ENCODE results near the gene REPS1. TPM values are rescaled to one million over a fixed set of nuclear protein-coding genes. Genes with fewer than 3 reads are reported as not detected.

The REPS1 gene
- polyA plus RNA-seq, 4 donors, result 59.9 to 82.8 (median 71.5) TPM

DNA sequence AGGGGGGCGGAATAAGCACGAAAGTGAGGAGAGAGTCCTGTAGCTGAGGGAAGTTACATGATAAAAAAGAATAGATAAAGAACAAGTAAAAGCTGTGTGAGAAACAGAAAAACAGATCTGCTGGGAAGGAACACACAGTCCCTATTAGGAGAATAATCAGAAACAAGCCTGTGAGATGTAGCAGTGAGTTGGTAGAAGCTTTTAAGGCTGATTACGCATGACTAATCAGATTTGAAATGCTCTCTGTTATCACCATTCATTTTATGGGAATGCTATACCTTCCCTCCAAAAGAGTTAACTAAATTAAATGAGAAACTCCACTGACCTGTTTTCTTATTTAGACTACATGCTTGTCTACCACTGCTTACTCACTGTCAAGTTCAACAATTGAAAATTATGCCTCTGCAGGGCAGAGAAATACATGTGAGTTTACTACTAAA lies 15.8 kb downstream of the REPS1 start:
- no peak for DNase-seq (ENCODE audit: low read depth in 4 of 4, low spot score in 3 of 4)

DNA sequence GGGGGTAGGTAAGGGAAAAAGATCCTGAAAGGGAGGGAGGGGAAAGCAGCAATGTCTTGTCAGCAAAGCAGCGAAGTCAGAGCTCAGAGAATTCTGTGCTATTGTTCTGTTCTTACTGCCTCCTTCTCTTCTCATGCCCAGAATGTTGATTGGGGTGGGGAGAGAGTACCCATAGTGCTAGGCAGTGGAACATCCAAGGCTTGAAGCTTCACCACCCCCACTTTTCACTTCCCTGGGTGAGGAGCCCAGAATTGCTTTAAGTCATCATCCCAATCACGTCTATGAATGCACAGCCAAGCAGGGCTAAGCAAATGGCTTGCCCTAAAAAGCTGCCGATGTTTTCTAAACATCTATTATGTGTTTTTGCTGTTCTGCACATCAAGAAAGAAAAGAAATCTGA lies 16.5 kb downstream of the REPS1 start:
- DNase-seq (ENCODE audit: low read depth in 4 of 4, low spot score in 3 of 4), result no peak

DNA sequence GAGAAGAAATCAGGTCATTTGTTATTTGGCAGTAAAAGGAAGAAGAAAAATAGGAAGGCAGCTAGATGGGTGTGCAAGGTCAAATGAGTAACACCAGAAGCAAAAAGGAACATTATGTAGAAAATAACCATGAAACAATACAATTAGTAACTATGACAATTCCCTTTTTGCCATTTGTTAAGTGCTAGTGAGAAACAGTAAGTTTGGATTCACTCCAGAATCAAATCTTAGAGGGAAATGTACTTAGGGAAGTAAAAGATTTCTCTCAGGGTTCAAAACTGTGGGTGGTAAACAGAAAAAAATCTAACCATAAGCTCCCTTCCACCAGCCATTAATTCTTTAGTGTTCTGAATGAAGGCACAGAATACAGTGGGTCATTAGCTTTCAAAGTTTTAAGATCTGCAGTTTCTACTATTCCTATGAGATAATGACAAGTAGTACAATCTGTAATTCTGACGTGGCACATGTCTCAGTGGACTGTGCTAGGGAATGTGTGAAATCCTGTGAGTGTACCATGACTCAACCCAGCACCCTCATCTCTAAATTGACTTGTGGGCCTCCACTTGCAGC lies 17.1 kb downstream of the REPS1 start:
- DNase-seq (ENCODE audit: low read depth in 4 of 4, low spot score in 3 of 4), result no peak

DNA sequence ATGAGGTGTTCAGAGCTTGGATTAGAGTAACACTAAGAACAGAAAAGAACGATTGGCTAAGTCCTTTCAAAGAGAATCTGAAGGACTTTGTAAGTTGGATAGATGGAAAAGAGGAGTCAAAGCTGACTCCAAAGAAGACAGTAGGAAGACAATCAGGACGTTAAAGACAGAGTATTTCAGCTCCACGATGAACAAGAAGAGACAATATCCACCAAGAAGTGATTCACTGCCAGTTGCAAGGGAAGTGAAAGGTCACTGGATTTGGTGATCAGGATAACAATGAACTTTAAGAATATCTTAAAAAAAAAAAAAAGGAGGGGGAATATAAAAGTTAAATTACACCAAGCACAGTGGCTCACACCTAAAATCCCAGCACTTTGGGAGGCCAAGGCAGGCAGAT lies 17.9 kb downstream of the REPS1 start:
- DNase-seq (ENCODE audit: low read depth in 4 of 4, low spot score in 3 of 4), result no peak

DNA sequence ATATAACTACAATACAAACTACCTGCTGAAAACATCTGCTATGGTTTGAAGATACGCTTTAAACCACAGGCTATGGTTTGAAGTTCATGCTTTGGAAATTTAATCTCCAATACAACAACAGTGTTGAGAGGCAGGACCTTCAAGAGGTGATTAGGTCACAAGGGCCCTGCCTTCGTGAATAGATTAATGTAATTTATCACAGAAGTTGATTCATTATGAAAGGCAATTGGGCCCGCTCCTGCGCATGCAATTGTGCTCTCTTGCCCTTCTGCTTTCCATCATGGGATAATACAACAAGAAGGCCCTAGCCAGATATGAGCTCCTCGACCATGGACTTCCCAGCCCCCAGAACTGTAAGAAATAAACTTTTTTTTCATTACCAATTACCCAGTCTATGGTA lies 21.2 kb downstream of the REPS1 start:
- no peak for DNase-seq (ENCODE audit: low read depth in 4 of 4, low spot score in 3 of 4)

DNA sequence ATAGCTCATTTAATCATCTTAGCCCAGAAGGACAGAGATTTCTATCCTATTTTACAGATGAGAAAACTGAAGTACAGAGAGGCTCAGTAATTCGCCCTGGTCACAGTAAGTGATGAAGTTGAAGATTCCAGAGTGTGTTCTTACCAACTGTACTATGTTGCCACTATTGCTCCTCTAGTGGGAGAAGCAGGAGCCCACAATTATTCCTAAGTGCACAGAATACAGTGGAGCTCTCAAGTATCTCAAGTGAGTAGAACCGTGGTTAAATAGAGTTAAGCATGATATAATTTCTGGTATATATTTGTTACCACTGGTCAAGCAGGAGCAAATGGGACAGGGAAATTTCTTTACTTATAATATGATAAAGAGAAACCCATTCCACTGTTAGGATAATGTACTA lies 22.1 kb downstream of the REPS1 start:
- DNase-seq (ENCODE audit: low read depth in 4 of 4, low spot score in 3 of 4), result no peak

DNA sequence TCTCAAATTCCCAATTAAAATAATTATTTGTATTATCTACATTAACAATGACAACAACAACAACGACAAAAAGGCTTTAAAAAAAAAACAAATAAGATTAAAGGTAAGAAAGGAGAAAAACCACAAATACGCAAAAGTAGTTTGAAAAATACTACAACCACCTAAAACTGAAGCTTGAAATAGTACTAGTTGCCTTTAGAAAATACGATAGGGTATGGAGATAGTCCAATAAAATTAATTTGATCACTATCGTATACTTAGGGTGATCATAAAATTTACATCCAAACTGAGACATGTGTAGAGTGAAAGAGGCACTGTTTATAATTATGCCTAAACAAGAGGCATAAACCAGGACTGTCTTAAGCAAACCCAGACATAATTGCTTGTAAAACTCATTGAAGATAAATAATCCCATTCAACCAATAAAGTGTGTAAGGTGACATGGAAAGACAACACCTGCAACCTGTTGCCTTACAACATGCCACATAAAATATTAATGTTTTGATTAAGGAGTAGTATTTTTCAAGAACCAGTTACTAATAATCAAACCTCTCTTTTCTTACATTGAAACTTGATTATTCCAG lies 22.7 kb downstream of the REPS1 start:
- no peak for DNase-seq (ENCODE audit: low read depth in 4 of 4, low spot score in 3 of 4)

DNA sequence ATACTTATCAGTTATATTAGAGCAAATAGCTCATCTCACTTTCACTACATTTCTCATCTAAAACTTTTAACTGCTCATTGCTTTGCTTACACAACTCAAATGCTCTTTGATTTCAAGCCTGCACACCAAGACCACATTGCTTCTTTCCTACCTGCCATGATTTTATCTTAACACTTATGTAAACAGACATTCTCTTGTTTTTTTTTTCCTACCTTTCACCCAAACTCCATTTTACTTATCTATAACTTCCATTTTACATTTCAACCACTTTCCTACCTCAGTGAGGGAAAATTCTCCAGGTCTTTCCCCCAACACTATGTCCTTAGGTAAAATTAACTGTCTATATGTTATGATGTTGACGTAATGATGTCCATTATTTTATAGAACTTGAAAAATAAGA lies 24.0 kb downstream of the REPS1 start:
- DNase-seq (ENCODE audit: low read depth in 4 of 4, low spot score in 3 of 4), result no peak

DNA sequence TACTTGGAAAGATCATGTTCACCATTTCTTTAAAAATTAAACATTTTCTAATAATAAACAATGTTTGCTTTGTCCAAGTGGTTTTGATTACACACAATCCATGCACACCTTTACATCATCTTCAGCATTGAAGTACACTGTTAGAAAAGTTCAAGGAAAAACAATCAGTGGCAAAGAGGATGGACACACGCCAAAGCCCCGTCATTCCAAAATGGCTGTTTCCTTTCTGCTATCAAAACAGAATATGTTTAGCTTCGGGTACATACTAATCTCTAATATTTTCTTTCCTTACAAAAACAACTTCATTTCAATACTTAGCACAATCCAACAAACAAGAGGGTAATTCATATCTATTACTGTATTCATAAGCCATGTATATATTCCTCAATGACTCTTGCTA lies 24.5 kb downstream of the REPS1 start:
- no peak for DNase-seq (ENCODE audit: low read depth in 4 of 4, low spot score in 3 of 4)

DNA sequence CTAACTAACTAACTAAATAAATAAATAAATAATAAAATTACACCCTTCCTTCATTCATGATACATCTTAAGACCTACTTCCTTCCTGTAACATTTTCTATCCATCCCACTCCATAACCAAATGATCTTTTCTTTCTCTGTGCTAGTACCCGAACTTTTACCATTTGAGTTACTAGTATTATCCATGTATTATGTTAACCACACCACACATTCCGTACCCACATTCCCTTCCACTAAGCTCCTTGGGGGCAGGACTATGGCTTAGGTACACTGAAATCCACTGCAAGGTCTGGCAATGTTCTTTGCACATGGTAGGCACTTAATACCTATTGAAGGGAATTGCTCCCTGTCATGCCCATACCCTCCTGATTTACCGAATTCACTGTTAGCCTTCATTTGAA lies 24.9 kb downstream of the REPS1 start:
- DNase-seq (ENCODE audit: low read depth in 4 of 4, low spot score in 3 of 4), result no peak

DNA sequence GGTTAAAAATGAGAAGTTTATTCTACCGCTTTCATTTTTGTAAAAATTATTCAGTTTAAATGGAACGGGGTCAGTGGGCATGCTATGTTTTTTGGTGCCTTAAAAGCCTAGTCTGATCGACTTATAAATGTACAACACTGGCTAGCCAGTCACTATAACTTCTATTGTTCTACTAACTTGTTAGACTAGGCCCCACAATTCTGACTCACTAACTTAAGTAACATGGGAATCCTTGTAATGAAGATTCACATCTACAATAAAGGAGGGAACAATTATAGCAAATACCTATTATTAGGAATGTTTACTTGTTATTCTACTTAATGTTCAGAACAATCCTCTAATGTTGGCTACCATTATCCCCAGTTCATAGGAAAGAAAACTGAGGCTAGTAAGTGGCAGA lies 28.5 kb downstream of the REPS1 start:
- DNase-seq (ENCODE audit: low read depth in 4 of 4, low spot score in 3 of 4), result no peak

DNA sequence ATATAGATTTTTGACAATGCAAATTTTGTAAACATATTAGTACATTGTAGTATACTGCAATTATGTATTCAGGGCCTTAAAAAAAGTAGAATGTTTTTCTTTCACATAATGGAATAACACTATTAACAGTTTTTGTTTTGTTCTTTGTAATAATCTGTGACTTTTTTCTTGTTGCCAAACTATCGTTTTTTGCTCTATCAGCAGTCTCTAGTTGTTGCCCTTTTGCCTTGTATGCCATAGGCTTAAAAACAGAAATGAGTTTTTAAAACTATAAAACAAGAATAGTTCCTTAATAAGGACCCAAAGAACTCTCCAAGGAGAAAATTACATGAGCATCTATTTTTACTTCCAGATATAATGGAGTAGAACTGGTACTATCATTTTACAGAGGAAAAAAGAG lies 29.5 kb downstream of the REPS1 start:
- DNase-seq (ENCODE audit: low read depth in 4 of 4, low spot score in 3 of 4), result no peak

DNA sequence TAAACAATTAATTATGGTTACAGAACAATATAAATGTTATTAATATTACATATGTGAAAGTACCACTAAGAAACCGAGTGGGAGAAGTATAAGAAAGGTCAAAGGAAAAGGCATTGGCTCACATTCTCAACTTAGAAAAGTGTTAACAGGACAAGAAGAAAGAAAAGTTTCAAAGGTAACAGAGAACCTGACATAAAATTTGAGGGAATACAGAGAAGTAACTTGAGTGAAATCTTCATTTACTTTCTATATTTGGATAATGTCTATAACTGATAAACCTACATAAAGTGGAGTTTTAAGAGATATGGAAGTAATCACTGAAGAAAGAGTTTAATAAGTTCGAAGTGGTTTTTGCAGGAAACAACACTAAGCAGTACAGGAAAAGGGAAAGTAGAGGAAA lies 30.1 kb downstream of the REPS1 start:
- DNase-seq (ENCODE audit: low read depth in 4 of 4, low spot score in 3 of 4), result no peak

DNA sequence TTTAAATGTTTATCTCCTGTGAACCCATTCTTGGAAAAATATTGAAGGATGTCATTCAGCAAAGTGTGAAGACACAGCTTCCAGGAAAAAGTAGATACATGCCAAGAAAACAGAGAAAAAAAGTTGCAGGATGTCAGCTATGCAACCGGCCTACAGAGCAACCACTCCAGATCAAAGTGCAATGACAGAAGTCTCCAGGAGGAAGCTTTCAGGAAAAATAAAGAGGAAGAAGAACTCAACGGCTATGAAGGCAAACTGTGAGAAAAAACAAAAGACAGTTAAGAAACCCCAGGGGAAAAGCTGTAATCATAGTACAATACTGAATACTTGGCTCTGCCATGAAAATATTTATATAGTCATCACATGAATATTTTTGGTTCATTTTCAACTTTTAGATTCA lies 30.6 kb downstream of the REPS1 start:
- DNase-seq (ENCODE audit: low read depth in 4 of 4, low spot score in 3 of 4), result no peak

DNA sequence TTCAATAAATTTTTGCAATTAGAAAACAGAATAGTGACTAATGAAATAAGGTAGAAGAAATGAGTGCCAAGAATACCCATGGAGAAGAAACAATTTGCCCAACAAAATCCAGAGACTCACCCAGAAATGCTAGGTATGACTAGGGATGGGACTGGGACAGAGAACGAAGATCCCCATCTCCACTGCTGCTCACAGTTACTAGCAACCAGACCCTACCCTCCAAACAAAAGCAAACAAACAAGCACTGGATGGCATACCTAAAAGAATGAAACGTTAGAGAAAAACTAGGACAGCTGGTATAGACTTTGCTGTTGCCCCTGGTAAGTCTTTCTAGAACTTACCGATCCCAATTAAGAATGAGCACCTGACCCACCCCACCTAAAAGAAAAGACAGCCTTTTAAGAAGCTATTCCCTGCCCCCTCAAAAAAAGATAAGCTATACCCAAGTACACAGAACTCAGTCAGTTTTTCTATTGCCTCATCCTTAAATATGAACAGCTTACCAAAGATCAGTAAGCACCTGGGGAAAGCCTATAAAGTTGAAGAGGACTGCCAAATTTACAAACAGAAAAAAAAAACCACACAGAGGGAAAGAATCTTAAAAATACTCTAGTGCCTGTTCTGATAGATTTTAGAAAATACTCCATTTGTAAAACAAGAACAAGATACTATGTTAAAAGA lies 31.7 kb downstream of the REPS1 start:
- DNase-seq (ENCODE audit: low read depth in 4 of 4, low spot score in 3 of 4), result no peak

DNA sequence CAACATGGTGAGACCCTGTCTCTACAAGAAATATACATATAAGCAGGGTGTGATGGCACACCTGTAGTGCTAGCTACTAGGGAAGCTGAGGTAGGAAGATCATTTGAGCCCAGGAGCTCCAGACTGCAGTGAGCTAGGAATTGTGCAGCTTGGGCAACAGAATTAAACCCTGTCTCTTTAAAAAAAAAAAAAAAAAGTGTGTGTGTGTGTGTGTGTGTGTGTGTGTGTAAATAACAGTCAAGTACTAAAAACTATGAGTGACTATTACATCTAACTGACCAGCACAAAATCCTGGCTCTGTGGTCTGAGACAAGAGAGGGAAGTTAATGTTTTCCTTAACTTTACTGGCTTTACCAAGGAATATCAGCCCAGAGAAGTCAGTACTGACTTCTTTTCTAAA lies 32.8 kb downstream of the REPS1 start:
- no peak for DNase-seq (ENCODE audit: low read depth in 4 of 4, low spot score in 3 of 4)

DNA sequence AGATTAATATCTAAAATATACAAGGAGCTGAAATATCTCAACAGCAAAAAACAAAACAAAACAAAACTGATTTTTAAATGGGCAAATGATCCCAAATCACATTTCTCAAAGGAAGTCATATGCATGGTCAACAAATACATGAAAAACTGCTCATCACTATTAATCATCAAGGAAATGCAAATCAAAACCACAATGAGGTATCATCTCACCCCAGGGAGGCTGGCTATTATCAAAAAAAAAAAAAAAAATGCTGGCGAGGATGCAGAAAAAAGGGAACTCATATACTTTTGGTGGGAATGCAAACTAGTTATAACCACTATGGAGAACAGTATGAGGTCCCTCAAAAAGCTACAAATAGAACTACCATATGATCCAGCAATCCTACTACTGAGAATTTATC lies 34.6 kb downstream of the REPS1 start:
- no peak for DNase-seq (ENCODE audit: low read depth in 4 of 4, low spot score in 3 of 4)

DNA sequence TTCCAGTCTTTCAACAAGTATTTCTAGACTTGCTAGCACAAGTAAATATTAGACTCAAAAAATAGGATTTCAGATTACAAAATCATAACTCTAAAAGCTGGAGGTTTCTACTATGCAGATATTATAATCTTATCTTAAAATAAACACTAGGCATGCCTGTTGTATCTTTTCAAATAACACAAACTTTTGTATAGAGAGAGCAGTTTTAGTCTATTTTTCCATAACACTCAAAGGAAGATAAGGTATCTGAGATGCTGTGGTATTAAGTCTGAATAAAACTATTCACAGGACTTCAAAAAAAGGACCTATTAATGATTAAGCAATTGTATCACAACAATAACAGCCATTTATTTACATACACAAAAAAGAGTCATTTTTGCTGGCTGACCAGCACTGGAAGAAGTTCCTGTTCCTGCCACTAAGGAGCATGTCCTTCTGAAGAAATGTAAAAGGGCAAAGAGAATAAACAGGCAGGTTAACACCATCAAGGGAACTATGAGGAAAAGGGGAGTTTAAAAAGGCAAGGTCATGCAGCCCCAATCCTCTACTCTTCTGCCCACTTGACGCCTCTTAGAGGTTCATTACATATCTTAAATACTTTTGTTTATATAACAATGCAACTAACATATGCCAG lies 39.4 kb downstream of the REPS1 start:
- no peak for DNase-seq (ENCODE audit: low read depth in 4 of 4, low spot score in 3 of 4)

DNA sequence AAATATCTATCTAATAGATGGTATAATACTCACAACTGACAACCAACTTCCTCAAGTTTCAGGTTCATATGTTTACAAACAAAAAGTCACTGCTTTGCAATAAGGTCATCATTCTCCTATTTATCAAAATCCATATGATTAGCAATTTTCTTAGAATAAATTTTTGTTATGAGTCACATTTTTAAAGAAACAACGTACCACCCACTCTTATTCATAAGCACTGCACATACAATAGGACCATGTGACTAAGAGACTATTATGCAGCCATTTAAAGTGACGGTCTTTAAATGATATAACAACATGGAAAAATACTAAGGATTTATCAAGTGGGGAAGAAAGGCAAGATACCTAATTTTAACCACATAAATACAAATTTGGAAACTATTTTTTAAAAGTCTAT lies 40.0 kb downstream of the REPS1 start:
- no peak for DNase-seq (ENCODE audit: low read depth in 4 of 4, low spot score in 3 of 4)

DNA sequence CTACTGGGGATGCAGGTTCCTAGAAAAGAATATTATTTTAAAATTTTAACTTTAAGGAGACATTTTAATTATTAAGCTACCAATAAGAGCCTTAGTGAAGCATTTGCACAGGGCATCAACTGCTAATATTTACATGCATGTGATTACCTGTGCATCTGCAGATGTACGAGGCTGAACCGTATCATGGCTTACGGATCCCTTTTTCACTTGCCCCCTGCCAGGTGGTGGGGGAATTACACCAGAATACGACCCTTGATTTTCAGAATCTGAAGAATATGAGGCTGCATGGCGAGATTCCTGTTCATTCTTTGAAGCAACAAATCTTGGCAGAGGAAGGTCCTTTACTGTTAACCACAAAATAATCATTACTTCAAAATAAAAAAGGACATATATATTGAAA lies 42.7 kb downstream of the REPS1 start:
- no peak for DNase-seq (ENCODE audit: low read depth in 4 of 4, low spot score in 3 of 4)

DNA sequence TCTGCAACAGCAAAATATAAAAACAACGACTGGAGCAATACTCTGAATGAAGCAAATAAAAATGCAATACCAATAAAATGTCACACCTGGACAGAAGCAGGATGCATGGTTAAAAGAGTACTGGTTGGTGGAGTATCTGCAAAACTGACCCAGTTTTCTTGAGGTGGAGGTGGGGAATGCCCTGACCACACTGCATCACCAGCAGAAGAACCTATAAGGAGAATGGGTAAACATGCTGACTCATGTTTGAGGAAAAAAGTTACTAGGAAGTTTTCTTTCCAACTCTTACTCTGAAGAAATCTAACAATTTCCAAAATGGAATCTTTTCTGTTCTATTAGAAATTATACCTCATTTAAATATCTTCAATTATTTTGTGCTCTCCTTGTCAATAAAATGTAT lies 43.6 kb downstream of the REPS1 start:
- DNase-seq (ENCODE audit: low read depth in 4 of 4, low spot score in 3 of 4), result no peak

DNA sequence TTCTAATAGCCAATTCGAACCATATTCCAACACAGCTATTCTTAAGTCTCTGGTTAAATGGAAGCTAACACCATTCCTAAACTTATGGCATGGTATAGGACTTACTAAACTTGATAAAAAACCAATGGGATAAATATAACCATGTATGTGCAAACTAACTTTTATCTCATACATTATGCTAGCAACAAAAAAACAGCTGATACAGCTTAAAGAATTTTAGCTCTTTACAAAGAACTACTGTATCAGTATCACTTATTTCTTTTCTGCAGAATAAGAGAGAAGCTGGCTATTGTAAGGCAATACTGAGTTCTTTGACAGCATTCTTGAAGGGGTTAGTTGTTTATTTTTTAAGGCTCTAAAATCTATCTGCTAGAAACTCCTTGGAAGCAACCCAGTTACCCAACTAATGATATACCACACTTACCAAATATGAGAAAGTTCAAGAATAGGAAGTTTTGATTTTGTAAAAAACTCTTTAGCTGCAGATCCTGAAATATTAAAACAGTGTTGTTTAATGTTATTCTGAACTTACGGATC lies 44.9 kb downstream of the REPS1 start:
- no peak for DNase-seq (ENCODE audit: low read depth in 4 of 4, low spot score in 3 of 4)

All from right renal pelvis (tissue), 4 donors.